ENCODE data around the gene CYP1B1. TPM values are rescaled to one million over a fixed set of nuclear protein-coding genes. Genes with fewer than 3 reads are reported as not detected.

The CYP1B1 gene
- total and polyA plus RNA-seq, 8 donors, result 7.5 to 141 (median 23.6) TPM

- Histone ChIP-seq H3K4me1 (no peaks in the 10 kb centered on the region), H3K36me3 (no peaks in the 10 kb centered on the region), H3K4me3 (no peak overlapping the region), H3K9me3 (no peaks in the 10 kb centered on the region), H3K27ac (no peak overlapping the region), H3K27me3 (no peaks in the 10 kb centered on the region)
- 54 to 71% (median 66%) methylated on average over 3 of the region's 3 CpGs for WGBS, 5 donors
- intact Hi-C loops (cut with DNase I; ENCODE audit: low total_unique reads), result no loop called here
- no peak for DNase-seq
- TF ChIP-seq POLR2A (IDR thresholded peaks at IDR 0.05) (no peak), EP300 (IDR thresholded peaks at IDR 0.05) (no peak), CTCF (IDR thresholded peaks at IDR 0.05) (no peak), POLR2AphosphoS5 (IDR thresholded peaks at IDR 0.05) (no peak)
Measured at GRCh38 chr2:38057651-38058410, 18.1 kb downstream of the CYP1B1 start.

GRCh38 chr2:38056216-38056615 lies 19.7 kb downstream of the CYP1B1 start:
- TF ChIP-seq POLR2AphosphoS5 (IDR thresholded peaks at IDR 0.05) (no peak), EP300 (IDR thresholded peaks at IDR 0.05) (no peak), CTCF (IDR thresholded peaks at IDR 0.05) (no peak), POLR2A (IDR thresholded peaks at IDR 0.05) (no peak)
- Histone ChIP-seq H3K36me3 (no peaks in the 10 kb centered on the region), H3K4me1 (no peaks in the 10 kb centered on the region), H3K27me3 (no peaks in the 10 kb centered on the region), H3K4me3 (no peak overlapping the region), H3K9me3 (no peaks in the 10 kb centered on the region), H3K27ac (no peak overlapping the region)
- WGBS, 5 donors, result 63 to 73% (median 66%) methylated on average over 3 of the region's 3 CpGs
- no peak for DNase-seq
- intact Hi-C loops (cut with DNase I; ENCODE audit: low total_unique reads), result no loop called here

GRCh38 chr2:38045811-38046210 lies 30.1 kb downstream of the CYP1B1 start:
- H3K27me3 ChIP-seq, result no peaks in the 10 kb centered on the region
- H3K9me3 ChIP-seq, result peaks cover 0 to 6% (median 0%) of the 10 kb centered on the region in 4 donors
- TF ChIP-seq POLR2AphosphoS5 (IDR thresholded peaks at IDR 0.05) (no peak), EP300 (IDR thresholded peaks at IDR 0.05) (no peak), POLR2A (IDR thresholded peaks at IDR 0.05) (no peak), CTCF (IDR thresholded peaks at IDR 0.05) (no peak)
- no peaks in the 10 kb centered on the region for H3K36me3 ChIP-seq
- H3K4me1 ChIP-seq, result no peaks in the 10 kb centered on the region
- no peak overlapping the region for H3K27ac ChIP-seq
- intact Hi-C loops (cut with DNase I; ENCODE audit: low total_unique reads), result no loop called here
- no peak for DNase-seq
- 81 to 92% (median 89%) methylated on average over 4 of the region's 4 CpGs for WGBS, 5 donors
- H3K4me3 ChIP-seq, result no peak overlapping the region

- Histone ChIP-seq H3K27ac (no peak overlapping the region), H3K27me3 (peaks cover 0 to 31% (median 12%) of the 10 kb centered on the region in 3 donors)
Measured at GRCh38 chr2:38039121-38039910, 36.6 kb downstream of the CYP1B1 start.

More at GRCh38 chr2:38039121-38039910, 36.6 kb downstream of the CYP1B1 start:
- DNase-seq, result no peak
- peaks cover 0 to 6% (median 0%) of the 10 kb centered on the region in 4 donors for H3K9me3 ChIP-seq
- H3K4me1 ChIP-seq, result peaks cover 0 to 13% (median 4%) of the 10 kb centered on the region in 4 donors
- TF ChIP-seq CTCF (IDR thresholded peaks at IDR 0.05), result no peak
- no peak for TF ChIP-seq POLR2A (IDR thresholded peaks at IDR 0.05)
- no peak for TF ChIP-seq EP300 (IDR thresholded peaks at IDR 0.05)
- no peak for TF ChIP-seq POLR2AphosphoS5 (IDR thresholded peaks at IDR 0.05)
- 75 to 81% (median 77%) methylated on average over 9 of the region's 9 CpGs for WGBS, 5 donors
- intact Hi-C loops (cut with DNase I; ENCODE audit: low total_unique reads), result no loop called here
- H3K4me3 ChIP-seq, result no peak overlapping the region
- H3K36me3 ChIP-seq, result no peaks in the 10 kb centered on the region

Measured in stomach (tissue), 9 donors.